Activated T-helper 2 cell treated with anti-CD3 and anti-CD28 coated beads, Interferon-gamma antibody, Interleukin-2, Interleukin-4, amounts not matched to agents 10 μg/mL and 5 μg/mL and 100 μg/mL, durations not matched to agents 14 hours and 24 hours and 36 hours (primary cell): ENCODE data around the gene BCL2L2. TPM values are rescaled to one million over a fixed set of nuclear protein-coding genes. Genes with fewer than 3 reads are reported as not detected.
"Not testable (repeated sequence)": the region's sequence is repeated elsewhere in the genome, so short reads cannot be mapped to it uniquely, and the experiment has no call there.

Experiments
- DNase-seq: peaks from one replicate; pipeline ENCODE4 v3.0.0; 2021; ENCODE audit warnings: low spot score
- H3K27ac Mint-ChIP-seq: one replicate; pipeline ENCODE4 v1.8.0; 2021; ENCODE audit warnings: mixed read lengths
- H3K27me3 Mint-ChIP-seq: one replicate; pipeline ENCODE4 v1.8.0; 2021; ENCODE audit warnings: low read depth, mixed read lengths
- H3K36me3 Mint-ChIP-seq: one replicate; pipeline ENCODE4 v1.8.0; 2021; ENCODE audit warnings: low read depth, mixed read lengths
- H3K4me1 Mint-ChIP-seq: one replicate; pipeline ENCODE4 v1.8.0; 2021; ENCODE audit warnings: low read depth, mixed read lengths
- H3K4me3 Mint-ChIP-seq: one replicate; pipeline ENCODE4 v1.8.0; 2021; ENCODE audit warnings: low read depth, mild to moderate bottlenecking, moderate library complexity, mixed read lengths
- H3K9me3 Mint-ChIP-seq: one replicate; pipeline ENCODE4 v1.8.0; 2021; ENCODE audit warnings: mixed read lengths
- intact Hi-C: fragments of 100-400 bp; cut with micrococcal nuclease; formaldehyde crosslinking; loops from one replicate; pipeline ENCODE4 v1.15.1; 2023
- total RNA-seq: library from RNA; stranded (reverse); gene quantifications from 2 replicates; pipeline ENCODE4 v1.2.3, GENCODE V29; 2022

Gene BCL2L2
- total RNA-seq, 1 donor from 2014 or later, result 9.3 TPM

DNA sequence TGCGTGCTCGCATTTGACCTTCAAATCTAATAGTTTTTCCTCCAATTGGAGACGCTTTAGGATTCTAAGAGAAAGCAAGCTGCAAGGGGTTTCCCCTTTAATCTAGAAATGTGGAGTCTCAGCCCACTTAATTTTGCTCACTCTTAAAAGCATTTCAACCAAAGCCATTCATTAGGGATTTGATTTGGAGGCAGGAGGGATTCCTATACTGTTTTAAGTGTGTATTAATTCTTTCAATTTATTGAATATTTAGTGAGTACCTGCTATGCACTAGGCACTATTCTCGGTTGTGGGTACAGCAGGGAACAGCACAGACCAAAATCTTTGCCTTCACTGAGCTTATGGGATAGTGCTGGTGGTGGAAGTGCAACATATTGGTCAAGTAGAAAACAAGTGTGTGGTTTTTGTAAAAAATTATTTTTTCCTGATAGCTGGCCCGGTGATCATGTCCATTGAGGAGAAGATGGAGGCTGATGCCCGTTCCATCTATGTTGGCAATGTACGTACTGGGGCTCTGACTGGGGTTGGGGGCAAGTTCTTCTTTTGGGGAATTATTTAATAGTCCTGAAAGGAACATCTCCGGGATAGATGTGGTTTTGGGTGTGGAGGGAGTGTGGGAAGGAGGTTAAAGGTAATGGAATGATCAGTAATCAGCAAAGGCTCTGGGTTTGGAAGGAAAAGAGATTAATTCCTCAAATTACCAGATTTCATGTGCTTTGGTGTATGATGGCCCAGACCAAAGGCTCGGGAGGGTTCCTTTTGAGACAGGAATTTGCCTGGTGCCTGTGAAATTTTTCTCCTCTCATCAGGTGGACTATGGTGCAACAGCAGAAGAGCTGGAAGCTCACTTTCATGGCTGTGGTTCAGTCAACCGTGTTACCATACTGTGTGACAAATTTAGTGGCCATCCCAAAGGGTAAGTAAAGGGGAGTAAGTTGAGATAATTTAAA, 16.2 kb downstream of the BCL2L2 start:
- H3K9me3 Mint-ChIP-seq, result no peaks in the 10 kb centered on the region
- intact Hi-C loops, result loop anchor here (5.0 to 10.0 kb wide), 3 partner anchors 234 to 792 kb away; partner anchors contain the start of genes DCAF11, NRL, PRMT5 and THTPA
- peak overlapping the region; percentile 84 for H3K27ac Mint-ChIP-seq
- H3K4me3 Mint-ChIP-seq, result peak overlapping the region; percentile 88
- H3K4me1 Mint-ChIP-seq, result peaks cover 23% of the 10 kb centered on the region
- peaks cover 54% of the 10 kb centered on the region for H3K36me3 Mint-ChIP-seq
- no peak for DNase-seq
- no peaks in the 10 kb centered on the region for H3K27me3 Mint-ChIP-seq

DNA sequence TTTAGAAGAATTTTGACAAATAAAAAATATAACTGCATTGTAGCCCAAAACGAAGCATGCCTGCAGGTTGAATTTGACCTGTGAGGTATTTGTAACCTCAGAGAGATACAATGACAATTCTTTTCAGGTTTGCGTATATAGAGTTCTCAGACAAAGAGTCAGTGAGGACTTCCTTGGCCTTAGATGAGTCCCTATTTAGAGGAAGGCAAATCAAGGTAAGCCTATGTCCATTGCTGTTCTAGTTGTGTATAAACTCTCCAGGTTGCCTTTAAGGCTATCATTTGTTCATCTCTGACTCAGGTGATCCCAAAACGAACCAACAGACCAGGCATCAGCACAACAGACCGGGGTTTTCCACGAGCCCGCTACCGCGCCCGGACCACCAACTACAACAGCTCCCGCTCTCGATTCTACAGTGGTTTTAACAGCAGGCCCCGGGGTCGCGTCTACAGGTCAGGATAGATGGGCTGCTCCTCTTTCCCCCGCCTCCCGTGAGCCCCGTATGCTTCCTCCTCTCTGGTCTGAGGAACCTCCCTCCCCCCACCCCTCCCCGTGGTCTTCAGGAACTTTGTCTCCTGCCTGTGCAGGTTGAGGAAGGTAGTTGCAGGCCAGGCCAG, 17.3 kb downstream of the BCL2L2 start:
- H3K27ac Mint-ChIP-seq, result no peak overlapping the region
- no peaks in the 10 kb centered on the region for H3K9me3 Mint-ChIP-seq
- peak overlapping the region; percentile 10 for H3K4me3 Mint-ChIP-seq
- peaks cover 25% of the 10 kb centered on the region for H3K4me1 Mint-ChIP-seq
- no peaks in the 10 kb centered on the region for H3K27me3 Mint-ChIP-seq
- intact Hi-C loops, result loop anchor here (5.0 to 10.0 kb wide), 3 partner anchors 233 to 791 kb away; partner anchors contain the start of genes DCAF11, NRL, PRMT5 and THTPA
- peaks cover 54% of the 10 kb centered on the region for H3K36me3 Mint-ChIP-seq
- no peak for DNase-seq

DNA sequence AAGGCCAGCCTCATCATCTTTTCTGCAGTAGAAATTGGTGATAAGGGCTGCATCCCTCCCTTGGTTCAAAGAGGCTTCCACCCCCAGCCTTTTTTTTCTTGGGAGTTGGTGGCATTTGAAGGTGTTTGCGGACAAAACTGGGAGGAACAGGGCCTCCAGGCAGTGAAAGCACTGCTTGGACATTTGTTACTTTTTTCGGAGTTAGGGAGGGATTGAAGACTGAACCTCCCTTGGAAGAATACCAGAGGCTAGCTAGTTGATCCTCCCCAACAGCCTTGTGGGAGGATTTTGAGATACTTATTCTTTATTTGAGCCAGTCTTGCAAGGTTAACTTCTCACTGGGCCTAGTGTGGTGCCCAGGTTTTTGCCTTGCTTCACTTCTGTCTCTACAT, 17.8 kb downstream of the BCL2L2 start:
- Mint-ChIP-seq H3K4me3 (no peak overlapping the region), H3K27ac (no peak overlapping the region), H3K36me3 (peaks cover 54% of the 10 kb centered on the region), H3K27me3 (no peaks in the 10 kb centered on the region), H3K4me1 (peaks cover 25% of the 10 kb centered on the region), H3K9me3 (no peaks in the 10 kb centered on the region)
- no peak for DNase-seq
- intact Hi-C loops, result loop anchor here (5.0 to 10.0 kb wide), 3 partner anchors 233 to 790 kb away; partner anchors contain the start of genes DCAF11, NRL, PRMT5 and THTPA

GRCh38 chr14:23324993-23325392, 18.4 kb downstream of the BCL2L2 start:
- intact Hi-C loops, result loop anchor here (5.0 to 10.0 kb wide), 3 partner anchors 232 to 790 kb away; partner anchors contain the start of genes DCAF11, NRL, PRMT5 and THTPA
- peaks cover 48% of the 10 kb centered on the region for H3K36me3 Mint-ChIP-seq
- no peaks in the 10 kb centered on the region for H3K9me3 Mint-ChIP-seq
- no peak overlapping the region for H3K4me3 Mint-ChIP-seq
- H3K4me1 Mint-ChIP-seq, result peaks cover 20% of the 10 kb centered on the region
- H3K27me3 Mint-ChIP-seq, result no peaks in the 10 kb centered on the region
- H3K27ac Mint-ChIP-seq, result no peak overlapping the region
- no peak for DNase-seq

DNA sequence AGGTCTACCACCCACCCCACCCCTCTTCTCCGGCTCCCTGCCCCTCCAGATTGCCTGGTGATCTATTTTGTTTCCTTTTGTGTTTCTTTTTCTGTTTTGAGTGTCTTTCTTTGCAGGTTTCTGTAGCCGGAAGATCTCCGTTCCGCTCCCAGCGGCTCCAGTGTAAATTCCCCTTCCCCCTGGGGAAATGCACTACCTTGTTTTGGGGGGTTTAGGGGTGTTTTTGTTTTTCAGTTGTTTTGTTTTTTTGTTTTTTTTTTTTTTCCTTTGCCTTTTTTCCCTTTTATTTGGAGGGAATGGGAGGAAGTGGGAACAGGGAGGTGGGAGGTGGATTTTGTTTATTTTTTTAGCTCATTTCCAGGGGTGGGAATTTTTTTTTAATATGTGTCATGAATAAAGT, 19.1 kb downstream of the BCL2L2 start:
- Mint-ChIP-seq H3K36me3 (peaks cover 44% of the 10 kb centered on the region), H3K4me1 (peaks cover 15% of the 10 kb centered on the region)
- DNase-seq, H3K9me3 Mint-ChIP-seq, H3K27me3 Mint-ChIP-seq, H3K27ac Mint-ChIP-seq, H3K4me3 Mint-ChIP-seq: not testable (repeated sequence)
- intact Hi-C loops, result loop anchor here (10.0 kb wide), 1 partner anchor 789 kb away; the partner anchor contains the start of genes DCAF11 and NRL

DNA sequence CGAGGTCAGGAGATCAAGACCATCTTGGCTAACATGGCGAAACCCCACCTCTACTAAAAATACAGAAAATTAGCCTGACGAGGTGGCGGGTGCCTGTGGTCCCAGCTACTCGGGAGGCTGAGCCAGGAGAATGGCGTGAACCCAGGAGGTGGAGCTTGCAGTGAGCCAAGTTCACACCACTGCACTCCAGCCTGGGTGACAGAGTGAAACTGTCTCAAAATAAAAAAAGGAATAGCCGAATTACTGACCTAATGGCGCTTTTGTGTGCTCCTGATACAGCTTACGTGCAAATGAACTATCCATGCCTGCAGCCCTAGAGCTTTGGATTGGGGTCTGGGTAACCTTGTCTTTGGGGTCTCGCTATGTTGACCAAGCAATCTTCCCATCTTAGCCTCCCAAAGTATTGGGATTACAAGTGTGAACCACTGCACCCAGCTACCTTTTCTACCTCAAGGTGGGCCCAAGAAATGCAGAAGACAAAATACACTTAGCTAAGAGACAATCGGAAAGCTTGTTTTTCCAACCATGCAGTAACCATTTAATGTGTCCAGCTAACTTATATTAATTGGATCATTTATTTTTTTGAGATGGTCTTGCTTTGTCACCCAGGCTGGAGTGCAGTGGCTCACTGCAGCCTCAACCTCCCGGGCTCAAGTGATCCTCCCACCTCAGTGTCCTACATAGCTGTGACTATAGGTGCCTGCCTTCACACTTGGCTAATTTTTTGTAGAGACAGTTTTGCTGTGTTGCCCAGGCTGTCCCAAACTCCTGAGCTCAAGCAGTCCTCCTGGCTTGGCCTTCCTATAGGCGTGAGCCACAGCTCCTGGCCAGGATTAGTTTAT, 20.1 kb downstream of the BCL2L2 start:
- H3K9me3 Mint-ChIP-seq, result no peaks in the 10 kb centered on the region
- H3K27ac Mint-ChIP-seq, result no peak overlapping the region
- H3K4me1 Mint-ChIP-seq, result peaks cover 15% of the 10 kb centered on the region
- no peaks in the 10 kb centered on the region for H3K27me3 Mint-ChIP-seq
- intact Hi-C loops, result loop anchor here (10.0 kb wide), 1 partner anchor 788 kb away; the partner anchor contains the start of genes DCAF11 and NRL
- no peak for DNase-seq
- peaks cover 44% of the 10 kb centered on the region for H3K36me3 Mint-ChIP-seq
- H3K4me3 Mint-ChIP-seq, result no peak overlapping the region

DNA sequence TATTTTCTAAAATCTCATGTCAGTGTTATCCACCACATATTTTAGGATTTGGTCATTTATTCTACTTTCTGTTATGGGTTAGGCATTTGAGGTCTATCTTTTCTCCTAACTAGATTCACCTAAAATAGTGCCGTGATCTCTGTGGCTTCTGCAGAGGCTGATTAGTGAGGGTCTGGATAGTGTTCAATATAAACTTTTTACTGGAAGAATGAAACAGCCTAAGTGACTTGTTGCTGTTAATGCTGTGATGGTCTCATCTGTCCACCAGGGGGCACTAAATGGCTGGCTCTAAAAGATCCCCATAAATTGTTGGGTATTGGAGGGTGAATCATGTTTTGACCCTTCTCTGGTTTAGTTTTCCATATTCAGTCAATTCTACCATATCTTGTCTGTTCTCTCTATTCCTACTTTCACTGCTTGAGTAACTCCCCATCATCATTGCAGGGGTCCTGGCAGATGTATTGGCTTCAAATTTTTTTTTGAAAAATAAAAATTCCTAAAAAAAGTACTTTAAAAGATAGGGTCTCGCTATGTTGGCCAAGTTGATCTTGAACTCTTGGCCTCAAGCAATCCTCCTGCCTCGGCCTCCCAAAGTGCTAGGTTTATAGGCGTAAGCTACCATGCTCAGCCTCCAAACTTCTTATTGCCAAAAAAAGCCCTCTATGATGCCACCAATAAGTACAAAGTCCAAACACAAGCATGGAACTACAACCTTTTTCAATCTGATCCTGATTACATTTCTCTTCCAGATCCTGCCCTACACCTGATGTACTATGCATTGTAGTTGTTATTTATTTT, 21.5 kb downstream of the BCL2L2 start:
- peak; percentile 34 for DNase-seq
- H3K27me3 Mint-ChIP-seq, result no peaks in the 10 kb centered on the region
- no peak overlapping the region for H3K4me3 Mint-ChIP-seq
- peaks cover 31% of the 10 kb centered on the region for H3K36me3 Mint-ChIP-seq
- intact Hi-C loops, result loop anchor here (1.0 to 10.0 kb wide), 2 partner anchors 52 to 787 kb away; partner anchors contain the start of genes DCAF11 and NRL
- H3K9me3 Mint-ChIP-seq, result no peaks in the 10 kb centered on the region
- no peak overlapping the region for H3K27ac Mint-ChIP-seq
- peaks cover 7% of the 10 kb centered on the region for H3K4me1 Mint-ChIP-seq

- no peaks in the 10 kb centered on the region for H3K4me1 Mint-ChIP-seq
- no peak overlapping the region for H3K4me3 Mint-ChIP-seq
- DNase-seq, result no peak
- H3K36me3 Mint-ChIP-seq, result no peaks in the 10 kb centered on the region
- no peak overlapping the region for H3K27ac Mint-ChIP-seq
- intact Hi-C loops, result no loop called here
- H3K27me3 Mint-ChIP-seq, result peaks cover 22% of the 10 kb centered on the region
- peaks cover 10% of the 10 kb centered on the region for H3K9me3 Mint-ChIP-seq
These were observed 29.0 kb downstream of the BCL2L2 start for GRCh38 chr14:23335623-23336022.

GRCh38 chr14:23339506-23340268, 33.1 kb downstream of the BCL2L2 start:
- no peaks in the 10 kb centered on the region for H3K36me3 Mint-ChIP-seq
- no peaks in the 10 kb centered on the region for H3K4me1 Mint-ChIP-seq
- H3K27me3 Mint-ChIP-seq, result peaks cover 28% of the 10 kb centered on the region
- intact Hi-C loops, result no loop called here
- no peak for DNase-seq
- H3K9me3 Mint-ChIP-seq, result peaks cover 10% of the 10 kb centered on the region
- H3K27ac Mint-ChIP-seq, result no peak overlapping the region
- no peak overlapping the region for H3K4me3 Mint-ChIP-seq

GRCh38 chr14:23344481-23344880, 37.8 kb downstream of the BCL2L2 start:
- intact Hi-C loops, result no loop called here
- Mint-ChIP-seq H3K27me3 (peaks cover 13% of the 10 kb centered on the region), H3K4me1 (no peaks in the 10 kb centered on the region), H3K9me3 (peaks cover 1% of the 10 kb centered on the region), H3K27ac (no peak overlapping the region), H3K4me3 (no peak overlapping the region), H3K36me3 (no peaks in the 10 kb centered on the region)
- no peak for DNase-seq

- Mint-ChIP-seq H3K36me3 (no peaks in the 10 kb centered on the region), H3K27me3 (peaks cover 18% of the 10 kb centered on the region), H3K4me3 (no peak overlapping the region), H3K9me3 (no peaks in the 10 kb centered on the region), H3K4me1 (no peaks in the 10 kb centered on the region), H3K27ac (no peak overlapping the region)
- DNase-seq, result no peak
- intact Hi-C loops, result no loop called here
These were observed 39.5 kb downstream of the BCL2L2 start for GRCh38 chr14:23345987-23346692.
